ENCODE data around the gene ARRB1. TPM values are rescaled to one million over a fixed set of nuclear protein-coding genes. Genes with fewer than 3 reads are reported as not detected.

The ARRB1 gene
- total and polyA plus RNA-seq, 2 of the 13 experiments (the other 11 are each of a cell fraction or from before 2014, with no cell fraction given) = 22.5 to 35.7 TPM

GRCh38 chr11:75214411-75214821 lies 137.0 kb downstream of the ARRB1 start (continued):
- TF ChIP-seq, protein P1, sequence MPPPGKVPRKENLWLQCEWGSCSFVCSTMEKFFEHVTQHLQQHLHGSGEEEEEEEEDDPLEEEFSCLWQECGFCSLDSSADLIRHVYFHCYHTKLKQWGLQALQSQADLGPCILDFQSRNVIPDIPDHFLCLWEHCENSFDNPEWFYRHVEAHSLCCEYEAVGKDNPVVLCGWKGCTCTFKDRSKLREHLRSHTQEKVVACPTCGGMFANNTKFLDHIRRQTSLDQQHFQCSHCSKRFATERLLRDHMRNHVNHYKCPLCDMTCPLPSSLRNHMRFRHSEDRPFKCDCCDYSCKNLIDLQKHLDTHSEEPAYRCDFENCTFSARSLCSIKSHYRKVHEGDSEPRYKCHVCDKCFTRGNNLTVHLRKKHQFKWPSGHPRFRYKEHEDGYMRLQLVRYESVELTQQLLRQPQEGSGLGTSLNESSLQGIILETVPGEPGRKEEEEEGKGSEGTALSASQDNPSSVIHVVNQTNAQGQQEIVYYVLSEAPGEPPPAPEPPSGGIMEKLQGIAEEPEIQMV (CRISPR knock-in tag; IDR thresholded peaks at IDR 0.05; ENCODE audit: low read depth) = peak; percentile 87; the same call in 1 of the 2 replicates
- TF ChIP-seq ADNP (CRISPR knock-in tag; IDR thresholded peaks at IDR 0.05) (no peak), GZF1 (CRISPR knock-in tag; IDR thresholded peaks at IDR 0.05) (0 out of 2 replicates have a peak, but pooled peaks have one; percentile 38), ZNF775 (CRISPR knock-in tag; IDR thresholded peaks at IDR 0.05; ENCODE audit: borderline replicate concordance) (0 out of 2 replicates have a peak, but pooled peaks have one; percentile 41), ZEB1 (IDR thresholded peaks at IDR 0.05; ENCODE audit: insufficient replicate concordance, low read depth) (no peak), MED1 (CRISPR knock-in tag; IDR thresholded peaks at IDR 0.05) (peak; percentile 60), ELF3 (CRISPR knock-in tag; IDR thresholded peaks at IDR 0.05) (peak; percentile 94), HIVEP1 (CRISPR knock-in tag; IDR thresholded peaks at IDR 0.05) (0 out of 2 replicates have a peak, but pooled peaks have one; percentile 27), ZNF484 (CRISPR knock-in tag; IDR thresholded peaks at IDR 0.05; ENCODE audit: borderline replicate concordance, low read depth) (no peak; the same call in 1 of the 2 replicates), MEF2D (CRISPR knock-in tag; IDR thresholded peaks at IDR 0.05) (peak; percentile 83; the same call in 1 of the 2 replicates), RAD51 (IDR thresholded peaks at IDR 0.05; ENCODE audit: borderline replicate concordance) (no peak), FIP1L1 (IDR thresholded peaks at IDR 0.05; ENCODE audit: borderline replicate concordance, insufficient read depth, low read depth, low read length) (no peak), HMGA1 (CRISPR knock-in tag; conservative IDR thresholded peaks at IDR 0.05) (no peak), YEATS2 (CRISPR knock-in tag; IDR thresholded peaks at IDR 0.05; ENCODE audit: borderline replicate concordance) (peak; percentile 82; the same call in 1 of the 2 replicates), TFDP2 (CRISPR knock-in tag; IDR thresholded peaks at IDR 0.05) (peak; percentile 54; the same call in 1 of the 2 replicates), PHF20 (CRISPR knock-in tag; IDR thresholded peaks at IDR 0.05) (no peak), ZNF33B (CRISPR knock-in tag; IDR thresholded peaks at IDR 0.05) (0 out of 2 replicates have a peak, but pooled peaks have one; percentile 80), RFXANK (CRISPR knock-in tag; IDR thresholded peaks at IDR 0.05) (peak; percentile 89; the same call in 1 of the 2 replicates), ZNF580 (CRISPR knock-in tag; IDR thresholded peaks at IDR 0.05; ENCODE audit: borderline replicate concordance, low read depth) (peak; percentile 99)
- TF ChIP-seq, protein P2, sequence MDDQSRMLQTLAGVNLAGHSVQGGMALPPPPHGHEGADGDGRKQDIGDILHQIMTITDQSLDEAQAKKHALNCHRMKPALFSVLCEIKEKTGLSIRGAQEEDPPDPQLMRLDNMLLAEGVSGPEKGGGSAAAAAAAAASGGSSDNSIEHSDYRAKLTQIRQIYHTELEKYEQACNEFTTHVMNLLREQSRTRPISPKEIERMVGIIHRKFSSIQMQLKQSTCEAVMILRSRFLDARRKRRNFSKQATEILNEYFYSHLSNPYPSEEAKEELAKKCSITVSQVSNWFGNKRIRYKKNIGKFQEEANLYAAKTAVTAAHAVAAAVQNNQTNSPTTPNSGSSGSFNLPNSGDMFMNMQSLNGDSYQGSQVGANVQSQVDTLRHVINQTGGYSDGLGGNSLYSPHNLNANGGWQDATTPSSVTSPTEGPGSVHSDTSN (CRISPR knock-in tag; IDR thresholded peaks at IDR 0.05; ENCODE audit: borderline replicate concordance) = peak; percentile 97
- TF ChIP-seq, protein P3, sequence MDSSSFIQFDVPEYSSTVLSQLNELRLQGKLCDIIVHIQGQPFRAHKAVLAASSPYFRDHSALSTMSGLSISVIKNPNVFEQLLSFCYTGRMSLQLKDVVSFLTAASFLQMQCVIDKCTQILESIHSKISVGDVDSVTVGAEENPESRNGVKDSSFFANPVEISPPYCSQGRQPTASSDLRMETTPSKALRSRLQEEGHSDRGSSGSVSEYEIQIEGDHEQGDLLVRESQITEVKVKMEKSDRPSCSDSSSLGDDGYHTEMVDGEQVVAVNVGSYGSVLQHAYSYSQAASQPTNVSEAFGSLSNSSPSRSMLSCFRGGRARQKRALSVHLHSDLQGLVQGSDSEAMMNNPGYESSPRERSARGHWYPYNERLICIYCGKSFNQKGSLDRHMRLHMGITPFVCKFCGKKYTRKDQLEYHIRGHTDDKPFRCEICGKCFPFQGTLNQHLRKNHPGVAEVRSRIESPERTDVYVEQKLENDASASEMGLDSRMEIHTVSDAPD (CRISPR knock-in tag; IDR thresholded peaks at IDR 0.05) = no peak
- TF ChIP-seq, protein P4, sequence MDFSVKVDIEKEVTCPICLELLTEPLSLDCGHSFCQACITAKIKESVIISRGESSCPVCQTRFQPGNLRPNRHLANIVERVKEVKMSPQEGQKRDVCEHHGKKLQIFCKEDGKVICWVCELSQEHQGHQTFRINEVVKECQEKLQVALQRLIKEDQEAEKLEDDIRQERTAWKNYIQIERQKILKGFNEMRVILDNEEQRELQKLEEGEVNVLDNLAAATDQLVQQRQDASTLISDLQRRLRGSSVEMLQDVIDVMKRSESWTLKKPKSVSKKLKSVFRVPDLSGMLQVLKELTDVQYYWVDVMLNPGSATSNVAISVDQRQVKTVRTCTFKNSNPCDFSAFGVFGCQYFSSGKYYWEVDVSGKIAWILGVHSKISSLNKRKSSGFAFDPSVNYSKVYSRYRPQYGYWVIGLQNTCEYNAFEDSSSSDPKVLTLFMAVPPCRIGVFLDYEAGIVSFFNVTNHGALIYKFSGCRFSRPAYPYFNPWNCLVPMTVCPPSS (IDR thresholded peaks at IDR 0.05) = no peak
